Measurements from ENCODE around the gene GPRC5C. TPM values are rescaled to one million over a fixed set of nuclear protein-coding genes. Genes with fewer than 3 reads are reported as not detected.
"Not testable (repeated sequence)": the region's sequence is repeated elsewhere in the genome, so short reads cannot be mapped to it uniquely, and the experiment has no call there.

GPRC5C gene
- total and polyA plus RNA-seq, 5 donors from 2014 or later = not detected

DNA sequence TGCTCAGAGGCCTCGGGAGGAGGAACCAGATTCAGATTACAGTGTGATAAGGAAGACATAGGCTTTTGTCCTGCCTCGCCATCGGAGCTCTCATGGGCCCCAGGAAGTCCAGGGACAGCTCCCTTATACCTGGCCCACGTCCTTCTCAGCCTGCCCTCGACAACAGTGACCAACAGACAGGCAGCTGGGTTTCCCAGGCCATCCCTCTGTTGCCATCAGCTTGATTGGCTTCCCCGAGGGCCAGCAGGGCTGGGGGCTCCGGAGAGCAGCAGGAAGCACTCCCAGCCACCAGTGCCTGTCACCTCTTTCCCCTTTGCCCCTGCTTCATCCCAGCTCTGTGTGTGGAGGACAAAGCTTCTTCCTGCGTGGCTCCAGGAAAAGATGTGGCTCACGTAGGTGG, 52.2 kb downstream of the GPRC5C start:
- H3K4me3 Mint-ChIP-seq = no peak overlapping the region
- peaks cover 0 to 11% (median 4%) of the 10 kb centered on the region in 4 donors for H3K4me1 Mint-ChIP-seq
- Histone ChIP-seq H3K4me3 (ENCODE audit: low read depth, low read length) (no peak overlapping the region), H3K9me3 (ENCODE audit: control insufficient read depth in 2 of 2, low read length in 2 of 2) (no peaks in the 10 kb centered on the region), H3K36me3 (ENCODE audit: control insufficient read depth, insufficient read depth, low read length) (no peaks in the 10 kb centered on the region), H3K4me1 (ENCODE audit: control insufficient read depth, insufficient read depth, low read length, poor library complexity, severe bottlenecking) (peaks cover 2% of the 10 kb centered on the region), H3K27ac (ENCODE audit: insufficient read depth, low read length, poor library complexity, severe bottlenecking) (no peak overlapping the region), H3K27me3 (ENCODE audit: control insufficient read depth, insufficient read depth, low read length) (peaks cover 3% of the 10 kb centered on the region)
- DNase-seq (no peak), ATAC-seq (ENCODE audit: low read depth in 2 of 2) (no peak)
- no peaks in the 10 kb centered on the region for H3K9me3 Mint-ChIP-seq
- no peak overlapping the region for H3K27ac Mint-ChIP-seq
- no peaks in the 10 kb centered on the region for H3K36me3 Mint-ChIP-seq
- H3K27me3 Mint-ChIP-seq = peaks cover 8% of the 10 kb centered on the region

DNA sequence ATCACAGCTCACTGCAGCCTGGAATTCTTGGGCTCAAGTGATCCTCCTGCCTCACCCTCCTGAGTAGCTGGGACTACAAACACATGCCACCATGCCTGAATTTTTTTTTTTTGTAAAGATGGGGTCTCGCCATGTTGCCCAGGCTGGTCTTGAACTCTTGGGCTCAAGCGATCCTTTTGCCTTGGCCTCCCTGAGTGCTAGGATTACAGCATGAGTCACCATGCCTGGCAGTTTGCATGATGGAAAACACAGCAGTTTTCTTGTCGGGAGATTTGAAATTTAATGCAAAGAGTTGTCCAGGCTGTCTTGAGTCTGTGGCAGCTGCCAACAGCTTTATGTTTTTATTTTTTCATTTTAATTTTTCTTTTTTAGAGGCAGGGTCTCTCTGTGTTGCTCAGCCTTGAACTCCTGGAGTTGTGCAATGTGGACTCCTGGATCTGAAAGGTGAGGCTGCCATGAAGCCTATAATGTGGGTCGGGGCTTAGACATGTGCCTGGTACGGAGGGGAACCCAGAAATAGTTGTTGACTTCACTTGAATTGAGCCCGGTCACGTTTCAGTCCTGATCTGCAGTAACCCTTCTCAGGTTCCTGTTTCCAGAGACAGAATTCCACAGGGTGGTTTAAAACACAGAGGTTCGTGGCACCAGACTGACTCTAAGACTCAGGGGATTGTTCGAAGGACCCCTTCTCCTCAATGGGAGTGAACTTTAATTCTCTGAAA, 53.3 kb downstream of the GPRC5C start:
- Histone ChIP-seq H3K27me3 (ENCODE audit: control insufficient read depth, insufficient read depth, low read length) (peaks cover 3% of the 10 kb centered on the region), H3K36me3 (ENCODE audit: control insufficient read depth, insufficient read depth, low read length) (no peaks in the 10 kb centered on the region), H3K9me3 (ENCODE audit: control insufficient read depth in 2 of 2, low read length in 2 of 2) (no peaks in the 10 kb centered on the region), H3K4me1 (ENCODE audit: control insufficient read depth, insufficient read depth, low read length, poor library complexity, severe bottlenecking) (no peaks in the 10 kb centered on the region), H3K27ac (ENCODE audit: insufficient read depth, low read length, poor library complexity, severe bottlenecking) (no peak overlapping the region), H3K4me3 (ENCODE audit: low read depth, low read length) (no peak overlapping the region)
- DNase-seq (no peak), ATAC-seq (ENCODE audit: low read depth in 2 of 2) (no peak)
- no peak overlapping the region for H3K27ac Mint-ChIP-seq
- no peaks in the 10 kb centered on the region for H3K4me1 Mint-ChIP-seq
- H3K4me3 Mint-ChIP-seq = no peak overlapping the region
- no peaks in the 10 kb centered on the region for H3K9me3 Mint-ChIP-seq
- H3K27me3 Mint-ChIP-seq = peaks cover 12% of the 10 kb centered on the region
- no peaks in the 10 kb centered on the region for H3K36me3 Mint-ChIP-seq

DNA sequence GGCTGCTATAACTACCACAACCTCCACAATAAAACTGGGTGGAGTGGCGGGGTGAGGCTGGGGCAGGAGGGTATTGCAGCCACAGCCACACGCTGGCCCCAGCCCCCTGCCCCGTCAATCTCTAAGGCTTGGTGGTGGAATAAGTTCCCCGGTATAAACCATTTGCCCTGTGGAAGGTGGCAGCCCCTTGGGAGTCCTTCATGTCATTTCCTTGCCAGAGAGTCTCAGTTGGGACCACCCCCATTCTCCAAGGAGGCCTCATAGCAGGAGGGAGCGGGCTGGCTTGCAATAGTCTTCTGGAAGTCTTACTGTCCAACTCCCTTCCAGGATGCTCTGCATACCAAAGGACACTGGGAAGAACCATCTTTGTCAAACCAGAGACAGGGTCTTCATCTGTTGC, 54.0 kb downstream of the GPRC5C start:
- DNase-seq = no peak
- H3K27ac Mint-ChIP-seq = no peak overlapping the region

DNA sequence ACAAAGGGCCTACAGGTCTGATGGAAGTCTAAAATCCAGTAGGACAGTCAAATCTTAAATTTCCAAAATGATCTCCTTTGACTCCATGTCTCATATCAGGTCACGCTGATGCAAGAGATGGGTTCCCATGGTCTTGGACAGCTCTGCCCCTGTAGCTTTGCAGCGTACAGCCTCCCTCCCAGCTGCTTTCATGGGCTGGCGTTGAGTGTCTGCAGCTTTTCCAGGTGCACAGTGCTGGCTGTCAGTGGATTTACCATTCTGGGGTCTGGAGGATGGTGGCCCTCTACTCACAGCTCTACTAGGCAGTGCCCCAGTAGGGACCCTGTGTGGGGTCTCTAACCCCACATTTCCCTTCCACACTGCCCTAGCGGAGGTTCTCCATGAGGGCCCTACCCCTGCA, 56.4 kb downstream of the GPRC5C start:
- H3K4me1 ChIP-seq (ENCODE audit: control insufficient read depth, insufficient read depth, low read length, poor library complexity, severe bottlenecking); H3K9me3 Mint-ChIP-seq; H3K27ac ChIP-seq (ENCODE audit: insufficient read depth, low read length, poor library complexity, severe bottlenecking); H3K36me3 Mint-ChIP-seq; H3K36me3 ChIP-seq (ENCODE audit: control insufficient read depth, insufficient read depth, low read length); H3K4me1 Mint-ChIP-seq; ATAC-seq (ENCODE audit: low read depth in 2 of 2); H3K27me3 ChIP-seq (ENCODE audit: control insufficient read depth, insufficient read depth, low read length); DNase-seq; H3K9me3 ChIP-seq (ENCODE audit: control insufficient read depth in 2 of 2, low read length in 2 of 2); H3K4me3 Mint-ChIP-seq; H3K4me3 ChIP-seq (ENCODE audit: low read depth, low read length); H3K27ac Mint-ChIP-seq: not testable (repeated sequence)
- H3K27me3 Mint-ChIP-seq = peaks cover 11% of the 10 kb centered on the region

More for the DNA sequence above, 54.0 kb downstream of the GPRC5C start:
- Histone ChIP-seq H3K36me3 (ENCODE audit: control insufficient read depth, insufficient read depth, low read length) (no peaks in the 10 kb centered on the region), H3K9me3 (ENCODE audit: control insufficient read depth in 2 of 2, low read length in 2 of 2) (no peaks in the 10 kb centered on the region), H3K27me3 (ENCODE audit: control insufficient read depth, insufficient read depth, low read length) (peaks cover 3% of the 10 kb centered on the region), H3K4me1 (ENCODE audit: control insufficient read depth, insufficient read depth, low read length, poor library complexity, severe bottlenecking) (no peaks in the 10 kb centered on the region), H3K4me3 (ENCODE audit: low read depth, low read length) (no peak overlapping the region), H3K27ac (ENCODE audit: insufficient read depth, low read length, poor library complexity, severe bottlenecking) (no peak overlapping the region)
- Mint-ChIP-seq H3K9me3 (no peaks in the 10 kb centered on the region), H3K4me1 (no peaks in the 10 kb centered on the region), H3K36me3 (no peaks in the 10 kb centered on the region), H3K27me3 (peaks cover 12% of the 10 kb centered on the region), H3K4me3 (no peak overlapping the region)
- no peak for ATAC-seq (ENCODE audit: low read depth in 2 of 2)

DNA sequence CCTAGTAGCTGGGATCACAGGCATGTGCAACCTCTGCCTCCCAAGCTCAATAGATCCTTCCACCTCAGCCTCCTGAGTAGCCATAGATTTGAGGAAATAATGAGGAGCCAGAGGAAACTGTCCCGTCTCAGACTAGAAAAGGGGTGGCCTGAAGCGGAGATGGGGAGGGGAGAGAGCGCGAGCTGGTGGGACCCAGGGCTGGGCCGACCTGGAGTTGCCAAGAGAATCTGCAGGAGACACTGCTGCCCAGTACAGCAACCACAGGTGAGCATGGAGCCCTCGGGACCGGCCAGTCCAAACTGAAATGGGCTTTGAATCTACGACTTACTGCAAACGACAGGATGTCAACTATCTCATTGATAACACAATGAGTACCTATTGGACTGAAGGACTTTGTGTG, 58.8 kb downstream of the GPRC5C start:
- H3K27ac Mint-ChIP-seq = no peak overlapping the region
- peaks cover 0 to 1% (median 0%) of the 10 kb centered on the region in 7 donors for H3K9me3 Mint-ChIP-seq

DNA sequence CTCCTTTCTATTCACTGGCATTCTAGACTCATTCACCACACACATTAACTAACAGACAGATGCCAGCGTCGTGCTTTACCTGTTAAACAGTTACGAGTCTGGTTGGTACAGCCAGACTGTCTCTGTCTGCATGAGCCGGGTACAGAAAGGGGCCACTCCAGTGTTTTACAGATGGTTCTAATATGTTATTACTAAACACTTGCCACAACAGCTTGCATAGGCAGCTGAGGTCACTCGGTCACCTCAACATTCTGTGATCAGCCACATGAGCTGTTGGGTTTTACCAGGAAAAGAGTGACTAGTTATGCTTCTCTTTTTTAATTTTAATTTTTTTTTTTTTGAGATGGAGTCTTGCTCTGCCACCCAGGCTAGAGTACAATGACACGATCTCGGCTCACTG, 59.7 kb downstream of the GPRC5C start:
- Histone ChIP-seq H3K4me1 (ENCODE audit: control insufficient read depth, insufficient read depth, low read length, poor library complexity, severe bottlenecking) (no peaks in the 10 kb centered on the region), H3K27ac (ENCODE audit: insufficient read depth, low read length, poor library complexity, severe bottlenecking) (no peak overlapping the region), H3K27me3 (ENCODE audit: control insufficient read depth, insufficient read depth, low read length) (peaks cover under 1% of the 10 kb centered on the region), H3K9me3 (ENCODE audit: control insufficient read depth in 2 of 2, low read length in 2 of 2) (no peaks in the 10 kb centered on the region), H3K36me3 (ENCODE audit: control insufficient read depth, insufficient read depth, low read length) (no peaks in the 10 kb centered on the region), H3K4me3 (ENCODE audit: low read depth, low read length) (no peak overlapping the region)
- ATAC-seq (ENCODE audit: low read depth in 2 of 2) = no peak
- DNase-seq = no peak
- Mint-ChIP-seq H3K4me1 (peaks cover 0 to 6% (median 0%) of the 10 kb centered on the region in 4 donors), H3K27me3 (peaks cover 12% of the 10 kb centered on the region), H3K36me3 (no peaks in the 10 kb centered on the region), H3K9me3 (peaks cover 0 to 1% (median 0%) of the 10 kb centered on the region in 7 donors), H3K27ac (no peak overlapping the region), H3K4me3 (no peak overlapping the region)

More for the DNA sequence above, 58.8 kb downstream of the GPRC5C start:
- no peaks in the 10 kb centered on the region for H3K4me1 ChIP-seq (ENCODE audit: control insufficient read depth, insufficient read depth, low read length, poor library complexity, severe bottlenecking)
- peaks cover 0 to 6% (median 0%) of the 10 kb centered on the region in 4 donors for H3K4me1 Mint-ChIP-seq
- H3K27me3 ChIP-seq (ENCODE audit: control insufficient read depth, insufficient read depth, low read length) = peaks cover 3% of the 10 kb centered on the region
- H3K36me3 ChIP-seq (ENCODE audit: control insufficient read depth, insufficient read depth, low read length) = no peaks in the 10 kb centered on the region
- H3K9me3 ChIP-seq (ENCODE audit: control insufficient read depth in 2 of 2, low read length in 2 of 2) = no peaks in the 10 kb centered on the region
- peaks cover 12% of the 10 kb centered on the region for H3K27me3 Mint-ChIP-seq
- H3K4me3 Mint-ChIP-seq = no peak overlapping the region
- H3K4me3 ChIP-seq (ENCODE audit: low read depth, low read length) = no peak overlapping the region
- no peaks in the 10 kb centered on the region for H3K36me3 Mint-ChIP-seq
- no peak for ATAC-seq (ENCODE audit: low read depth in 2 of 2)
- no peak overlapping the region for H3K27ac ChIP-seq (ENCODE audit: insufficient read depth, low read length, poor library complexity, severe bottlenecking)
- no peak for DNase-seq

DNA sequence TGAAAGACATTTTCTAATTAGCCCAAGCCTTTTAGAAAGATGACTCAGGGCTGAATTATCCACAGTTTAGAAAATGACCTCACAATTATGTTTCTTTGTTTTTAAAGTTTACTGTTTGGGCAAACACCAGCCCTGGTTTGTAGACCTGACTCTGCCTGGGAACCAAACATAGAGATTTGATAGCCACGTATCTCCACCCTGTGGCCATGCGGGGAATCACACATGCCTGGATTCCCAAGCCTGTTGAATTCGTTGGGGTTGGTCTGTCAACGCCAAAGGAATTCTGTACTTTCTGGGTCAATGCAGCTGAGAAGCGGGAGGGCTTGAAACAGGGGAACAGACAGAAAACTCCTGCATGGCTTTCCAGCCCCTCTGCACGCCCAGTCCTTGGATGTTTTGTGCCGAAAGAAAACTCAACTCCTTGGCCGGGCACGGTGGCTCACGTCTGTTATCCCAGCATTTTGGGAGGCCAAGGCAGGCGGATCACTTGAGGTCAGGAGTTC, 61.5 kb downstream of the GPRC5C start:
- H3K4me3 Mint-ChIP-seq = no peak overlapping the region
- peaks cover 12% of the 10 kb centered on the region for H3K27me3 Mint-ChIP-seq
- H3K4me1 ChIP-seq (ENCODE audit: control insufficient read depth, insufficient read depth, low read length, poor library complexity, severe bottlenecking) = no peaks in the 10 kb centered on the region
- no peak overlapping the region for H3K27ac ChIP-seq (ENCODE audit: insufficient read depth, low read length, poor library complexity, severe bottlenecking)
- no peaks in the 10 kb centered on the region for H3K36me3 ChIP-seq (ENCODE audit: control insufficient read depth, insufficient read depth, low read length)
- ATAC-seq (ENCODE audit: low read depth in 2 of 2) (peak; percentile 47 to 53), DNase-seq (peak; percentile 27 to 60 (median 52))
- H3K4me1 Mint-ChIP-seq = peaks cover 0 to 6% (median 0%) of the 10 kb centered on the region in 4 donors
- H3K27ac Mint-ChIP-seq = no peak overlapping the region
- no peaks in the 10 kb centered on the region for H3K27me3 ChIP-seq (ENCODE audit: control insufficient read depth, insufficient read depth, low read length)
- peaks cover 0 to 1% (median 0%) of the 10 kb centered on the region in 7 donors for H3K9me3 Mint-ChIP-seq
- H3K4me3 ChIP-seq (ENCODE audit: low read depth, low read length) = no peak overlapping the region
- no peaks in the 10 kb centered on the region for H3K36me3 Mint-ChIP-seq
- no peaks in the 10 kb centered on the region for H3K9me3 ChIP-seq (ENCODE audit: control insufficient read depth in 2 of 2, low read length in 2 of 2)

All from CD4-positive, CD25-positive, alpha-beta regulatory T cell (primary cell).